Osteocyte (in vitro differentiated cells): ENCODE data around the gene BDH1. TPM values are rescaled to one million over a fixed set of nuclear protein-coding genes. Genes with fewer than 3 reads are reported as not detected.
"Not testable (repeated sequence)": the region's sequence is repeated elsewhere in the genome, so short reads cannot be mapped to it uniquely, and the experiment has no call there.

Source experiments
- DNase-seq: peaks from one replicate; pipeline ENCODE4 v3.0.0; 2021; ENCODE audit warnings: mixed read lengths; ENCODE audit not compliant: unreplicated experiment; ENCODE audit errors: extremely low spot score
- H3K27ac Mint-ChIP-seq: one replicate; pipeline ENCODE4 v1.8.0; 2021; ENCODE audit warnings: mild to moderate bottlenecking, mixed read lengths; ENCODE audit not compliant: unreplicated experiment
- H3K27me3 Mint-ChIP-seq: one replicate; pipeline ENCODE4 v1.8.0; 2021; ENCODE audit warnings: mixed read lengths; ENCODE audit not compliant: unreplicated experiment
- H3K36me3 Mint-ChIP-seq: one replicate; pipeline ENCODE4 v1.8.0; 2021; ENCODE audit warnings: mixed read lengths; ENCODE audit not compliant: unreplicated experiment
- H3K4me1 Mint-ChIP-seq: one replicate; pipeline ENCODE4 v1.8.0; 2021; ENCODE audit warnings: mixed read lengths; ENCODE audit not compliant: unreplicated experiment
- H3K4me3 Mint-ChIP-seq: one replicate; pipeline ENCODE4 v1.8.0; 2021; ENCODE audit warnings: mild to moderate bottlenecking, moderate library complexity, mixed read lengths; ENCODE audit not compliant: unreplicated experiment
- H3K9me3 Mint-ChIP-seq: one replicate; pipeline ENCODE4 v1.8.0; 2021; ENCODE audit warnings: mixed read lengths; ENCODE audit not compliant: unreplicated experiment
- total RNA-seq: library from RNA; stranded (reverse); gene quantifications from 2 replicates; pipeline ENCODE4 v1.2.1, GENCODE V29; 2021
- TF ChIP-seq, protein P1 (sequence below): fragments of 200-600 bp; sonication (generic); IDR thresholded peaks from 2 replicates; pipeline ENCODE4 v1.5.0; 2021; ENCODE audit warnings: antibody characterized with exemption, mild to moderate bottlenecking, moderate library complexity

The BDH1 gene
- total RNA-seq, 1 donor from 2014 or later, result 12.1 TPM

DNA sequence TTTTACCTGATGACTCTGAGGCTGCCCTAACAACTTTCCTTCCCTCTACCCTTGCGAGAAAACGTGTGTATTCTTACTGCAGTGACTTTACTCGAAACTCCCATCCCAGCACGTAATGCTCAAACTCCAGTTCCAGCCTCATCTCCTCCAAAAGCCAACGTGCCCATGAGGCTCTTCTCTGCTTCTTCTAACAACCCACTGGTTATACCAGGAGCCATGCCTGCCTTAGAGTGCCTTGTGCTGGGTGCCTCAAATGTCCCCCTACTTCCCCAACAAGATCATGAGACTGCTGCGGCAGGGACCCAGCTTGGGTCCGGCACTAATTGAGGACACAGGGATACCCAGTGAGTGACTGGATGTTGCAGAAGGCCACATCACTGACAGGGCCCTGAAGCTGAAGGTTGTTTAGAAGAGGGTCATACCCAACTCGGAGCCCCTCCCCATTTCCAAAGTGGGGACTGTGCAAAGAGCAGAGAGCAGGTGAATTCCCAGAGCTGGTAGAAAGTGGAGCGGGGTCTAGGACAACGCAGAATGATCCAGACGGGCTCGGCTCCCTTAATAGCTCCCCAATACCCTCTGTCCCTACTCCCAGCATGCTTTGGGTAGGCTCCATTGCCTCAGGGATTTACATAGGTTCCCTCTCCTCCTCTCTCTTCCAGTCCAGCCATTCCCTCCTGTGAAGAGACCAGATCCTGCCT is 71.4 kb downstream of the BDH1 start:
- TF ChIP-seq, protein P1, sequence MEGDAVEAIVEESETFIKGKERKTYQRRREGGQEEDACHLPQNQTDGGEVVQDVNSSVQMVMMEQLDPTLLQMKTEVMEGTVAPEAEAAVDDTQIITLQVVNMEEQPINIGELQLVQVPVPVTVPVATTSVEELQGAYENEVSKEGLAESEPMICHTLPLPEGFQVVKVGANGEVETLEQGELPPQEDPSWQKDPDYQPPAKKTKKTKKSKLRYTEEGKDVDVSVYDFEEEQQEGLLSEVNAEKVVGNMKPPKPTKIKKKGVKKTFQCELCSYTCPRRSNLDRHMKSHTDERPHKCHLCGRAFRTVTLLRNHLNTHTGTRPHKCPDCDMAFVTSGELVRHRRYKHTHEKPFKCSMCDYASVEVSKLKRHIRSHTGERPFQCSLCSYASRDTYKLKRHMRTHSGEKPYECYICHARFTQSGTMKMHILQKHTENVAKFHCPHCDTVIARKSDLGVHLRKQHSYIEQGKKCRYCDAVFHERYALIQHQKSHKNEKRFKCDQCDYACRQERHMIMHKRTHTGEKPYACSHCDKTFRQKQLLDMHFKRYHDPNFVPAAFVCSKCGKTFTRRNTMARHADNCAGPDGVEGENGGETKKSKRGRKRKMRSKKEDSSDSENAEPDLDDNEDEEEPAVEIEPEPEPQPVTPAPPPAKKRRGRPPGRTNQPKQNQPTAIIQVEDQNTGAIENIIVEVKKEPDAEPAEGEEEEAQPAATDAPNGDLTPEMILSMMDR, result no peak
- Mint-ChIP-seq H3K4me3 (no peak overlapping the region), H3K27ac (no peak overlapping the region), H3K4me1 (peaks cover 66% of the 10 kb centered on the region), H3K36me3 (no peaks in the 10 kb centered on the region), H3K9me3 (peaks cover 3% of the 10 kb centered on the region), H3K27me3 (no peaks in the 10 kb centered on the region)
- DNase-seq, result no peak

DNA sequence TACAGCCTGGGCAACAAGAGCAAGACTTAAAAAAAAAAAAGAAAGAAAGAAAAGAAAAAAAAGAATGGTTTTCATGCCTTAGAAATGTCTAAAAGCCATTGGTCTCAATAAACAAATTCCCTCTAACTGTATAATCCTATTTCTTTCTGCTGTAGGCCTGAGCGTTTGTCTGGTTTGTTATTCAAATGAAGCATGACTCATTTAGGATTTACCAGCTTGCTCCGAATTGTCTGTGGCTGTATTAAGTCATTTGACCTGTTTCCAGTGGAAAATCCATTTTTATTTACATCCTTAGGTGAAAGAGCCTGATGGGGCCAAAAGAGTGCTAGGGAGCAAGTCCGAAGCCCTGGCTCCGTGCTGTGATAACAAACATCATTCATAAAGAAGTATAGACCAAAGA is 73.8 kb downstream of the BDH1 start:
- Mint-ChIP-seq H3K27ac (peak overlapping the region; percentile 25), H3K4me1 (peaks cover 54% of the 10 kb centered on the region), H3K4me3 (no peak overlapping the region), H3K9me3 (peaks cover 3% of the 10 kb centered on the region), H3K36me3 (no peaks in the 10 kb centered on the region), H3K27me3 (no peaks in the 10 kb centered on the region)
- DNase-seq, result no peak
- TF ChIP-seq, protein P1, result no peak

DNA sequence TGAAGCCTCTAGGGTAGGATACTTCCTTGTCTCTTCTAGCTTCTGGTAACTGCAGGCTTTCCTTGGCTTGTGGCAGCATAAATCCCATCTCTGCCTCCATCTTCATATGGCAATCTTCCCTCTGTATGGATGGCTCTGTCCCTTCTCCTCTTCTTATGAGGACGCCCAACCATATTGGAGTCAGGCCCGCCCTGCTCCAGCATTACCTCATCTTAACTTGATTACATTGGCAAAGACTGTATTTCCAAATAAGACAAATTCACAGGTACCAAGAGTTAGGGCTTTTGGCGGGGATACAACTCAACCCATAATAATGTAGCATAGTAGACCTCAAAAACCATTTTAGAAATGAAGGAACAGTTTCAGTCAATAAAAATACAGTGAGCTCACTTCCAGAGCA is 75.4 kb downstream of the BDH1 start:
- TF ChIP-seq, protein P1, result no peak
- no peak for DNase-seq
- Mint-ChIP-seq H3K4me3 (no peak overlapping the region), H3K27ac (peak overlapping the region; percentile 96), H3K4me1 (peaks cover 40% of the 10 kb centered on the region), H3K36me3 (no peaks in the 10 kb centered on the region), H3K9me3 (peaks cover 3% of the 10 kb centered on the region), H3K27me3 (no peaks in the 10 kb centered on the region)

DNA sequence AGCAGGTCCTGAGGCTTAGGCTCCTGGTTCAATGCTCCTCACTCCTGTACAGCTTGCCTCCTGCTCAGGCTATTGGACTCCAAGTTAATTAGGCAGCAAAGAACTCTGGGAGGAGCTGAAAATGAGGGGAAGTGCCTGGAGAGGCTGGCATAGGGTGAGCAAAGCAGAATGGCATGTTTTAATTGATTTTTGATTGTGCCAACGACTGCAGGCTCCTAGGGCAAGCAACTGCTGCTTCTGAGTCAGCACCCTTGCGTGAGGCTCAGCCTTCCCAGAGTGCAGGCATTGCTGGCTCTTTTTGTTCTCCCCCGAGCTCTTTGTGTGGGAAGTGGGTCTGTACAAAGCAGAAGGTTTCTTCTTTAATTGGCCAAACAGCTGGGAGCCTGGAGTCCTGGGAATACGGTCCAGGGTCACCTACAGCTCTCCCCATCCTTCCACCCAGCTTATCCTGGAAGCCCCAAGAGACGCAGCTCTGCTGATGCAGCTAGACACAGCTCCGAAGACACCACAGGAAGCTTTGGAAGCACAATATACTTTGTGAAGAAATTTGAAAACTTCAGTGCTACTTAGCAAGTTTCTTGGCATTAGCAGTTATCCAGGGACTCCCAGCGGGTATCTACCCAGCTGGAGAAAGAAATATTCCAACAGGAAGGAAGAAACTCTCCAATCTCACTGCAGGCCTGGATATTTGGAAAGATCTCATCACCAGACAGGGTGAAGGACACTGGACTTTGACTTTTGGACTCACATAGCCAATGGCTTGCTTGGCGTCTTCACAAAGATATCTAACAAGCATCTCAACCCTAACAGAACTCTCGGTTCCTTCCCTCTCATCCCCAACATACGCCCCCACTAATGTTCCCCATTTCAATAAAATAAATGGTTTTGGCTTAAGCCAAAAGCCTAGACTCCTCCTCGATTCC is 76.8 kb downstream of the BDH1 start:
- TF ChIP-seq, protein P1, result no peak
- peak overlapping the region; percentile 96 for H3K27ac Mint-ChIP-seq

DNA sequence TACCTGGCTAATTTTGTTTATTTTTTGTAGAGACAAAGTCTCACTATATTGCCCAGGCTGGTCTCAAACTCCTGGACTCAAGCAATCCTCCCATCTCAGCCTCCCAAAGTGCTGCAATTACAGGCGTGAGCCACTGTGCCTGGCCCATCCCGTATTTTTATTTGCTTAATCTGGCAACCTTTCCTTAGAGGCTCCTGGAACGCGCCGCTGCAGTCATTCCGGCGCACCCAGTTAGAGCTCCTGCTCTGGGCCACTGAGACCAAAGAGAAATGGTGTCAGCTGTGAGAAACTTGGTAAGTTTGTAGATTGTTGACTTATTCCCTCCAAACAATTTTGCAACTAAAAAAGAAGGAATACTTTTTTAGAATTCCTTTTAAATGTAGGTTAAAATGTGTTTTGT is 78.0 kb downstream of the BDH1 start:
- not testable (repeated sequence) for H3K27ac Mint-ChIP-seq, H3K36me3 Mint-ChIP-seq, H3K27me3 Mint-ChIP-seq, H3K4me3 Mint-ChIP-seq, DNase-seq, H3K9me3 Mint-ChIP-seq
- H3K4me1 Mint-ChIP-seq, result peaks cover 47% of the 10 kb centered on the region

More for the DNA sequence above, 76.8 kb downstream of the BDH1 start:
- no peaks in the 10 kb centered on the region for H3K36me3 Mint-ChIP-seq
- no peak for DNase-seq
- H3K27me3 Mint-ChIP-seq, result no peaks in the 10 kb centered on the region
- peak overlapping the region; percentile 3 for H3K4me3 Mint-ChIP-seq
- peaks cover 3% of the 10 kb centered on the region for H3K9me3 Mint-ChIP-seq
- H3K4me1 Mint-ChIP-seq, result peaks cover 40% of the 10 kb centered on the region
